GM21825 (cell line): Measurements from ENCODE around the gene PDLIM1.

Source experiments
- ATAC-seq: cut with Tn5 transposase; IDR thresholded peaks from one replicate; pipeline ENCODE4 v1.9.1; 2021; ENCODE audit warnings: mild to moderate bottlenecking, moderate library complexity; ENCODE audit not compliant: unreplicated experiment

Gene PDLIM1

GRCh38 chr10:95315509-95315908 lies 24.7 kb upstream of the PDLIM1 start:
- no peak for ATAC-seq

GRCh38 chr10:95314192-95314918 lies 23.6 kb upstream of the PDLIM1 start:
- ATAC-seq: no peak

DNA sequence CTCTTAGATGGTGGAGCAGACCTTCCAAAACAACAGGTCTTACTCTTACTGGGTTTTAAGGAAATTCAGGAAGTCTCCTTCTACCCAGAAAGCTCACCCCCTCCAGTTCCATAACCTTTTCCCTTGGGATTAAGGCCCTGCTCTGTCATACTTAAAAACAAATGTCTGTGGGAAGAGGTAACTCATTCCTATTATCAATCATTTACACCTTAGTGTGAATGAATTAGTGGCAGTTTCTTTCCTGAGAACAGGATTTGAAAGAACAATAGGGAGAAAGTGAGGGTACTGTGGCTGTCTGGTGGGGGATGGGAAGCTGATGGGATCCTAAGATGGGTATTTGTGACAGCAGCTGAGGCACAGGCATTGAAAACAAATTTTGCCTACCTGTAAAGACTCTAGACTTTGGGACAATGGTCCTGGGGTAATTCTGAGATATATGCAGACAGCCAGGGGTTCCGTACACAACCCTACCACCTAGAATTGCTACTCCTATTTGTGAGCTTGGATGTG lies 22.2 kb upstream of the PDLIM1 start:
- no peak for ATAC-seq

DNA sequence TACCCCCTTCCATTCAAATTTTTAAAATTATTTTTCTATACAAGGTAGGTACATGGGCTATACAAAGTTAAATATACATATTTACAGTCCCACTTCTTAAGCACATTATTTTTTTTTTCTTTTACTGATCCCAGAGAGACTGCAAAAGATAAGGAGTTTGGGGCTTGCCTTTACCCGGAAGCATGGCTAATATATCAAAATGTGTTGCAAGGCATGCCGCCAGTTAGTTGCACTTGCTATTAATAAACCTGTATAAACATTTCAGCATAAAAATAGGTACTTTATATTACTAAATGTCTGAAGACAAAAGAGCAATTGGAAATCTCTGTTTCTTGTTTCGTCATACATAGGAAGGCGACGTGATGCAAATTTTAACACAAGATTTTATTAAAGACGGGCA lies 21.5 kb upstream of the PDLIM1 start:
- ATAC-seq: no peak

- ATAC-seq: peak; percentile 50
These were observed 19.2 kb upstream of the PDLIM1 start for GRCh38 chr10:95309958-95310357.

DNA sequence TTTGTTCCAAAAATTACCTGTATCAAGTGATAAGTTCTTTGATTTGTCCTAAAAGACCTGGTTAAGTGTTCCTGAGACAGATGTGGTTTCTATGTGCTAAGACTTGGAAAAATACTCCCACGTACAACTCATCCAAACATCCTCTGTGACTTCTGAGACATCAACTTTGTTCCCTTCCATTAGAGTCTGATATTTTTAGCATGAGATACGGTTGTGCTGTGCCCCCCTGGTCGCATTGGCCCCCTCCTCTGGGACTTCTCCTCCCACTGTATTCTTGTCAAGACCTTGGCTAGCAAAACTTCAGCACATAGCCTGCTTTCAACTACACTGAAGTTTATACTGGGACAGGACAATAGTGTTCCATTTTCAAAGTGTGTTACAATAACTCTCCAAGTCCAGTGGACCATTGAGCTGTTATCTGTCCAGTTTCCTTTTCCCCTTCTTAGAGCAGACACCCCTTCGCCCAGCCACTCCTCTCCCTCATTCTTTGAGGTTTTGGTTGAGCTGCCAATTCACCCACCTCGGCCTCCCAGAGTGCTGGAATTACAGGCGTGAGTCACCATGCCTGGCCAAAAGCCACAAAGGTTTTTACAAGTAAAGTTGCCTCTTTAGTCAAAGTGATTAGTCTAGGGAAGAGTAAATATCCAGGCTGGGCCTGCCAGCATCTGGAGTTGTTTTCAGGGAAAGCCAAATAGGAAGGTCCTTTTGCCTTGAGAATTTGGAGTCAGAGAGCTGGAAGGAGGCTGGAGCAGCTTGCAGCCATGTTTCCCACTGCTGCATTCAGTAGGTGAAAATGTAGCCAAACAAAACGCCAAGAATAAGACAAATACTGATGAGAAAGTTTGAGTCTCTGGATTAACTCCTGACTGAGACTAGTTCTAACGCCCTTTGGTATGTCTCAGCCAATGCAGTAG lies 17.8 kb upstream of the PDLIM1 start:
- no peak for ATAC-seq

DNA sequence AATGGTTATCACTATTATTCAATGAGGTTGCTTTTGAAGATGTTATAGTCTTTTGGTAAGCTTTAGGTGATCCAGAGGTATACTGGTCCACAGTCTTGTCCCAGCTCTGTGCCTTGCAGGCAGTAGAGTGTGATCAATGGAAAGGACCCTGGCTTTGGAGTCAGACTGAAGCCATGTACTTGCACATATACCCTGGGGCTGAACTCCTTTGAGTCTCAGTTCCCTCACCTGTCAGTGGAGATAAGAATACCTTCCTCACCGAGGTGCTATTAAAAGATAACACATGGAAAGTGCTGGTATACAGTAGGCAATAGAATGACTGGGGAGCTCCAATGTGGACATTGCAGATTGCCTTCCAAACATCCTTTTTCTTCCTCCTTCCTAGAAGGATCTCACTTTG lies 16.0 kb upstream of the PDLIM1 start:
- no peak for ATAC-seq

DNA sequence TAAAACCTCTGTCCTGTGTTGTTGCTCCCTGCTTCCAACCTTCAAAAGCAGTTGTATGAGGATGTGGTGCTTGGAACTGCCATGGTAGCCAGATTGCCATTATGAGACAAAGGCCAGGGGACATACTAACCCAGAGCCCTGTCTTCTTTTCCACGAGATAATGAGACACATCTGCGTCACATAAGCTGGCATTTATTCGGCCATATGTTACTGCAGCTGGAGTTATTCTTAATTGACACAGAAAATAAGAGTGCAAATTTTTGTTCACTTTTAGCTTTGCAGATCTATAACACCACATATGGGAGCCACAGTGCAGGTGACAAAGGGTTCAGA lies 15.5 kb upstream of the PDLIM1 start:
- ATAC-seq: no peak

GRCh38 chr10:95305606-95306317 lies 15.0 kb upstream of the PDLIM1 start:
- no peak for ATAC-seq

- no peak for ATAC-seq
These were observed 14.2 kb upstream of the PDLIM1 start for GRCh38 chr10:95304976-95305375.

- ATAC-seq: no peak
These were observed 13.7 kb upstream of the PDLIM1 start for GRCh38 chr10:95304463-95304862.

DNA sequence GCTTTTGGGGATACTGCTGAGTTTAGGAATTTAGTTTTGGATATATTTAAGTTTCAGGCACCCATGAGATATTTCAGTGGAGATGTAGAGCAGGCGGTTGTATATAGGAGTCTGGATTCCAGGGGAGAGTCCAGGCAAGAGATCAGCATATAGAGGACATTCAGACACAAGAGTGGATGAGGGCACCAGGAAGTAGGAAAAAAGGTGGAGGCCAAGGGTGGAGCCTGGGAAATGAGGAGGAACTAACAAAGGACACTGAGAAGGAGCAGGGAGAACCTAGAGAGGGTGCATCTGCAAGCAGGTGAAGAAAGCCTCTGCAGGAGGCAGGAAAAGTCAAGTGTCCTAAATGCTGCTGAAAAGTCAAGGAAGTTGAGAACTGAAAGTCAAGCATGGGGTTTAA lies 13.1 kb upstream of the PDLIM1 start:
- no peak for ATAC-seq

DNA sequence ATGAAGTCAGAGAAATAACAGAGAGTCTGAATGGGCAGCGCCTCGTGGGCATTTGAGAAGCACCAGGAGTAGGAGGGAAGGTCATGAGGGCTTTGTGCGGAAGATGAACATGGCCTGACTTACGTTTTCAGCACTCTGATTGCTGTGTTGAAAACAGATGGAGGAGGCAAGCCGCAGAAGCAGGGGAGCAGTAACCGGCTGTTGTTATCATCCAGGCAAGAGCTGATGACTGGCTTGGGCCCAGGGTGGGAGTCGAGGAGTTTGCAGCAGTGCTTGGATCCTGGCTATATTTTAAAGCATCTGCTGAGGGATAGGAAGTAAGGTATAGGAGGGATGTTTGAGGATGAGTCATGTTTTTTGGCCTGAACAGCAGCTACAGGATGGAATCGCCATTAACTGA lies 12.7 kb upstream of the PDLIM1 start:
- ATAC-seq: no peak

DNA sequence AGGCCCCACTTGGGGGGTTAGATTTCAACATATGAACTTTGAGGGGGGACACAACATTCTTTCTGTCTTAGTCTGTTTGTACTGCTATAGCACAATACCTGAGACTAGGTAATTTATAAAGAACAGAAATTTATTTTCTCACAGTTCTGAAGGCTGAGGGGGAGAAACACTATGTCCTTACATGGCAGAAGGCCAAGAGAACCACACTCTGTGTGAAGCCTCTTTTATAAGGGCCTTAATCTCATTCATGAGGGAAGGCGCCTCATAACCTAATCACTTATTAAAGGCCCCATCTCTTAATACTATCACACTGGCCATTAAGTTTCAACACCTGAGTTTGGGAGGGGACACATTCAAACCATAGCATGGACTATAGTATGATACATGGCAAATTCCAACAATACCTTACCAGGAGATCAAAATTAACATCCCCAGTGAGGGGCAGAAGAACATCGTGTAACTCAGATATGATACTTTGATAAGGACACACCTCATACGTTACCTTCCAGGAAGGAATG lies 9.3 kb upstream of the PDLIM1 start:
- ATAC-seq: no peak

DNA sequence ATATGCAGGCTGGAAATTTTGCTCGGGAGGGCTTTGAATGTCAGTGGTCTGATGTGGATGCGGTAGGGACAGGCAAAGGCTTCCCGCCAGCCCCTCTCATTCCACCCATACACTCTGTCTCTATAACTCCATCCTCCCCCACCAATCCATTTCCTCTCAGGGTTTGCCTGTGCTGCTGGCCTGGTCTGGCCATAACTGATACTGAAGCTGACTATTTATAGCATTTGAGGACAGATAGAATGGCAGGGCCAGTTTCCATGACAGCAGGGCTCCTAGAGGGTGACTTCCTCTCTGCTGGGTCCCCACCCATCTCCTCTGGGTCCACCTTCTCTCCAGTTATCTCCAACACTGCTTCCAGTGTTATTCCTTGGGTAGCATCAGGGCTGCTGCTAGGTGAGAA lies 6.6 kb upstream of the PDLIM1 start:
- peak; percentile 45 for ATAC-seq

GRCh38 chr10:95296764-95297163 lies 6.0 kb upstream of the PDLIM1 start:
- ATAC-seq: no peak

DNA sequence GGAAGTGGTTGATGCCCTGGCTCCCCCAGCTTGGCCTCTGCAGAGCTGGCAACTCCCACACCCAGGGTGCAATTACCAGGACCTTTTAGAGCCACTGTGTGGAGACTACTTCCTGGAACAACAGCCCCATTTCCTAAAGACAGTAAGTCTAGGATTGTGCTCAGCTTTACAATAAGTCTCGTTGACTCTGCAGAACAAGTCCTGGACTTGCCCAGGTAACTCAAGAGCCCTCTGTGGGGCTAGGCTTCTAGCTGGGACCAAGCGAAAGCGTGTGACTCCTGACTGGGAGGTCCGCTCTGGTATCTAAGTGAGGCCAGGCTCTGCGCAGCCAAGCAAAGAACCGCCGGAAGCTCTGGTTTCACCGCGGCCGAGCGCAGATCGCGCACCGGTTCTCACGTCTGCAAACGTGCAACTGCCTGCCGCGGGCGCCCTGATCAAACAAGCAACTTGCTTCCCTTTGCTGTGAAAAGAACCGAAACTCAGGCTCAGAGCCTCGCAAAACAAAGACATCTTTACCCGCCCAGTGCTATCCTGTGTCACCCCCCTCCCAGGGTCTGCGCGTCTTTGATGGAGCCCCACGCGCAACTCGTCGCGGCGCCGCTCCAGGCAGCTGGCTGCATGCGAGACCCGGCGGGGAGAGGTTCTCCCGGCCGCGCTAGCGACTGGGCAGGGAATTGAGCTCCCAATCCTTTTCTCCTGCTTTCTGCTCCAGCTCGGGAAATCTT lies 4.4 kb upstream of the PDLIM1 start:
- ATAC-seq: peak; percentile 73

GRCh38 chr10:95293631-95294030 lies 2.8 kb upstream of the PDLIM1 start:
- no peak for ATAC-seq

GRCh38 chr10:95291365-95292039 lies 699 bp upstream of the PDLIM1 start:
- ATAC-seq: no peak

DNA sequence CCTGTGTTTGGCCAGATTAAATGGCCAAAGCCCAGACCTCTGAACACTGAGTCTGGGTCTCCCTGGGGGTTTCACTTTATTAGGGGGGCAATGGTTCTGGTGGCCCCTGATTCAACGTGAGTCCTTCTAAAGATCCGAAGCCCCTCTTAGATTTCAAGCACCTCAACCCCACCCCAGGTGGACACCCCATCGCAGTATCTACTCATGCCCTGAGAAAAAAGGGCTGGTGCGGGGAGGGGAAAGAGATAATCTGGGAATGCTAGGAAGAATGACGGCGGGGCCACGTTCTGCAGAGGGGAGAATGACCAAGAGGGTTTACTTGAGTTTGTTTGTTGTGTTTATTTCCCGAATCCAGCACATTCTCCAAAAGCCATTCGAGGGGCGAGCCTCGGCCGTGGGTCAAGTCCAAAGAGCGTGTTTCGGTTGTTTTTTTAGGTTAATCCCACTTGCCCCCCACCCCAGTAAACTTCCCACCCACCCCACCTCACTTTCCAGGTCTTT lies 832 bp downstream of the PDLIM1 start:
- ATAC-seq: no peak
